GM18505 (cell line): Measurements from ENCODE around the gene MAF.

Source experiments
- ATAC-seq: cut with Tn5 transposase; IDR thresholded peaks from one replicate; pipeline ENCODE4 v1.9.1; 2021; ENCODE audit not compliant: unreplicated experiment
- POLR2A ChIP-seq: IDR thresholded peaks from 4 replicates; pipeline ENCODE4 v1.6.1; 2011; ENCODE audit warnings: borderline replicate concordance; ENCODE audit not compliant: insufficient read depth, insufficient read length; ENCODE audit errors: extremely low read depth

Gene MAF

DNA sequence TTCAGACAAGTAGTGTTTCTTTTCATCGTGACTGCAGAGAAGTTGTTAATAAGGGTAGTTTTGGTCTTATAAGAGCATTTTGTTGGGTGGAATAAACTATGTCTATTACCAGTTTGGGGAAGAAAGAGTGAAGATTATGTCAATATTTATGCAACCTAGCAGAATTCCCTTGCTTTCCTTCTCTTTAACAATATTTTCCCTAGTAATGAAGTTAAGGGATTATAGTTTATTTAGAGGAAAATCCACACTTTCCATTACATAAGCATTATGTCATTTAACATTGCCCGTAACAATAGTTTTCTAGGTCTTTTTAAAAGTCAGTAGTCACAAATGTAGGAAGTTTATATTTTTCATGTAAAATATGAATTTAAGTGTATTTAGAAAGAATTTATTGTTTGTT, 2.5 kb upstream of the MAF start:
- no peak for TF ChIP-seq POLR2A
- no peak for ATAC-seq

DNA sequence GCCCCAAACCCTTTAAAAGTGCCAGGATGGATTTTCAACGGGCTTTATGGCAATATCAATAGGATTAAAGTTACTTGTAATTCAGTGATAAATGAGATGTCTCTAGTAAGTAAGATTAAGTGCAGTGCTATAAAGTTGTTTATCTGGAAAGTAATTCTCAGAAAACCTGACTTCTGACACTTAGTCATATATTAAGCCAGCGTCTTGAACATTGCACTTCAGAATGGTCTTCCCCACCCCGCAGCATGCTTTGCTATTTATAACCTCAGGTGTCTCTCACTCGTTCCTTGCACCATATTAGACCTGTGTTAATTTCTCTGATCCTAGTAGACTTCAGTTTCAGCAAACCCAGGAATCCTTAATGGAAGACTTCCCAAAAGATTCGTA, 2.1 kb upstream of the MAF start:
- TF ChIP-seq POLR2A = no peak
- no peak for ATAC-seq

DNA sequence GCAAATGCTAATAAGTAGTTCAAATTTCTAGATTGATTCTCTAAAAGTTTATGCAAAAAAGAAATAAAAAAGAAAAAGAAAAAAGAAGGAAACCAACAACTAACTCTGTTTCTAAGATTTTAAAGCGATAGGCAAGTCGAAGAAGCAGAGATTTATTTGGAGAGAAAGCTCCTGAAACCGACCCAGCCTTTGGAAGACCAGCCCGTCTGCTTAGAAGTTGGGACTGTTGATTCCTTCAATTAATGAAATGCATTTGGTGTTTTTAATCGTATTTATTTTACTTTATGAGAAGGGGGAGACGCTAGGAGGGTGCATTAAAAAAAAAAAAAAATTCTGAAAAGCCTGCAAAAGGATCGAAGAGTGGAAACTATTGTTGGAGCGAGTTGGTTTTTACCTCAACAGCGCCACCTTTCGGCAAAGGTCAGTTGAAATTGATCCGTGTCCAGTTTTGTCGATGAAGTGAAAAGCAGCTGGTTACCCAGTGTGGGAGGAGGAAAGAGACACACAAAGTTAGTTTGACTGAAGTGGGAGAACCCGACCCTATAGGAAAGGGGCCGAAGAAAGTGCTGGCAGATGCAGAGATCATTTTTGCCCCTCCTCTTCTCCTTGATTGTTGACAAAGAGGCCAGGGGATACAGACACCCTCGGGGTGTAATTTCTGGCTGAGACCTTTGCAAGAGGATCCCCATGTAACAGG, 1.5 kb upstream of the MAF start:
- TF ChIP-seq POLR2A = no peak
- ATAC-seq = no peak

DNA sequence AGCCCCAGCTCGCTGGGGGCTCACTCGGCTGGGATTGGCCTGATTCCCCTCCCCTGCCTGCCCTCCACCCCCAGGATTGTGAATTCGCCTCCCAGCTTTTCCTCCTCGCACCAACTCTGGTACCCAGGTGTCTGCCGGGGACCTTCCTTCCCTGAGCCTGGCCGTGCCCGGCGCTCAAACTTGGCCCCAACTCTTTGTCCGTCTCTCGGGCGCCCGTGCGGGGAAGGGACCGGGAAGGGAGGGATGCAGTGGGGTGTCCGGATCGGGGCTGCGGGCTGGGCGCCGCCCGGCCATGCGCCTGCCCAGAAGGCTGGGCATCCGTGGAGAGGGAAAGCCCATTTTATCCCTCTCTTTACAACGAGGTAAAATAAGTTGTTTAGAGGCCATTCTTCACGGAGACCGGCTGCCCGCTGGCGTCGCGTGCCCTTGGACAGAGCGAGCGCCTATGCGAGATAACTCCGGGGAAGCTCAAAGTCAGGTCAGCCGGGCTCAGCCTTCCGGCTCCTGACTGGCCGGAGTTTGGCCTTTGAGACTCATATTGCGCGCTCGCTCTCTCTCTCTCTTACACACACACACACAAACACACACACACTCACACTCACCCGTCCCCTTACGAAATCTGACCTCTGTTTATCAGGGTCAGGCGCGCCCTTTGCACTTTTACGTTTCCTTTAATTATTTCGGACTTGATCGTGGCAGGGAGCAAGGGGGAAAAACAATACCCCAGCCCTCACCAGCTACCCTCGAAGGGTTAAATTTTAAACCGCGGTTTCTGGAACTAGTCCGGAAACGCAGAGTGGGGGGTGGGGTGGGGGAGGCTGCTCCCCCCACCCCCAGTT, 774 bp upstream of the MAF start:
- ATAC-seq = no peak
- no peak for TF ChIP-seq POLR2A

GRCh38 chr16:79599837-79600637, 500 bp downstream of the MAF start:
- no peak for ATAC-seq
- no peak for TF ChIP-seq POLR2A

- ATAC-seq = no peak
- TF ChIP-seq POLR2A = no peak
Observed at GRCh38 chr16:79599256-79599836, 1.2 kb downstream of the MAF start.

- no peak for ATAC-seq
- no peak for TF ChIP-seq POLR2A
Observed at GRCh38 chr16:79598348-79599181, 2.0 kb downstream of the MAF start.

DNA sequence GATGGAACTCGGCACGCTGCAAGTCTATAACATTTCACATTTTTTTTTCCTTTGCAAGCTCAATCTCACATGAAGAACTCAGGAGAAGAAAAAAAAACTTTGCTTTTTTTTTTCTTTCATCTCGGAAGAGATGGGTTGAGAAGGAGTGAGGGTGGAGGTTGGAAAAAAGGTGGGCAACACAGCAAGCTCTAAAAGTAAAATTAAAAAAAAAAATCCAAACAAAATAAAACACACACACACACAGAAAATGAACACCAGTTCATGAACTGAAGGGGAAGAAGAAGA, 2.5 kb downstream of the MAF start:
- ATAC-seq = no peak
- no peak for TF ChIP-seq POLR2A

GRCh38 chr16:79597277-79598062, 3.1 kb downstream of the MAF start:
- no peak for TF ChIP-seq POLR2A
- no peak for ATAC-seq

DNA sequence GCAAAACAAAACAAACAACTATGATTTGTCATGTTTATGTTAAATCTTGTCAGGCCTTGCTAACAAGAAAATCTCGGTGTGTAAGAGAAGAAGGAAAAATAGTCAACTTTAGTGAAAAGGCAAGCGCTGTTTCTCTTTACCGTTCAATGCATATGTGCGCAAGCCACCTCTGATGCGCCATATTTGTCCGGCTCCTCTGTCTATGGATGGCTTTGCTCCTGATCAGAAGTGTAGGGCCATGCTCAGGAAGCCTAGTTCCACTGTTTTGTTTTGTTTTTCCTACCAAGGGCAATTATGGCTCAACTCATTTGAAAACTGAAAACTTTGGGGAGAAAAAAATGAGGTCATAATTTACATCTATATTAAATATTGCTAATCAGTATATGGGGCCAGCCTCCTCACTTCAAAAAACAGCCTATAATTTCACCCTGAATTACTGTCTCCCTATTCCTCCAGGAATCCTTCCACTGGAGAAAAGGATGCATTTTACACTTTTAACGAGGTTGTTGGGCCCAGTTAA, 4.5 kb downstream of the MAF start:
- TF ChIP-seq POLR2A = no peak
- ATAC-seq = no peak

DNA sequence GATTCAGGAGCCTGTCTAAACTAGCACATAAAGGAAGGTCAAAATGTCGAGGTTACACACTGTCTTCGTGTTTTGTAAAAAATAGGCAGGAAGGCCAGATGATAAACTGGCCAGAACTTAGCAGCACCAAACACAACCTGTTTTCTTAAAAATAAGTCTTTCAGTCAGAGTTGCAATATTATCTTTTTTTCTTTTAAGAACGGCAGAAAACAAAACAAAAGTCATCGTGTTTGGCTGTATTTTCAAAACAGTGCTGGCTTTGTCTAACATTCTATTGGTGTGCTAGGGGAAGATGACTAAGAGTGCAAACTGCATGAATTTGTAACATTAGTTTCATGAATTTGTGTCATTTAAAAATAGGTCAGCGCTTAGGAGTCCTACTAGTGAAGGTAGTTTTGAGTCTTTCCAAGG, 5.3 kb downstream of the MAF start:
- no peak for ATAC-seq
- no peak for TF ChIP-seq POLR2A

DNA sequence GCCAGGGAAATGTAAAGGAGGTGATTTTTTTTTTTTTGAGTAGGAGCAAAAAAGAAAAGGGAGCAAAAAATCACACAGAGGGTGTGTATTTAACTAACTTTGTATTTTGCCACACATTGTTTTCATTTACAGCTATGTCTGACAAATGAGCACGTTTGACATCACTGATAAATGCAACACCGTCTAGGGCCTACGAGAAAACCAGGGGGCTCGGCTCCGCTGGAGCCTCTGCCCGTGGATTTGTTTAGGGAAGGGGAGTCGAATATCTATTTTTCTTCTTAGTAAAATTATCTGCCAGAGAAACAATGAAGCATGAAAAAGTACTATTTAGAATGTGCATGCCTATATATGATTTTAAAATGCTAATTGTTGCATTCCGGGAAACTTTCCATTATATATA, 6.8 kb downstream of the MAF start:
- ATAC-seq = no peak
- TF ChIP-seq POLR2A = no peak
